ENCODE measurements around the gene DNMBP.
"Not testable (repeated sequence)": the region's sequence is repeated elsewhere in the genome, so short reads cannot be mapped to it uniquely, and the experiment has no call there.

DNMBP gene

GRCh38 chr10:99944860-99945259 is 64.9 kb downstream of the DNMBP start:
- no peak for DNase-seq

- no peak for DNase-seq
These were observed 65.8 kb downstream of the DNMBP start for GRCh38 chr10:99943908-99944307.

- no peak for DNase-seq
These were observed 67.6 kb downstream of the DNMBP start for GRCh38 chr10:99941942-99942820.

GRCh38 chr10:99938563-99938962 is 71.2 kb downstream of the DNMBP start:
- DNase-seq, result no peak

GRCh38 chr10:99937630-99938029 is 72.1 kb downstream of the DNMBP start:
- DNase-seq, result no peak

GRCh38 chr10:99932203-99932957 is 77.4 kb downstream of the DNMBP start:
- DNase-seq, result not testable (repeated sequence)

- DNase-seq, result no peak
These were observed 78.8 kb downstream of the DNMBP start for GRCh38 chr10:99930731-99931550.

GRCh38 chr10:99929360-99929759 is 80.4 kb downstream of the DNMBP start:
- DNase-seq, result no peak

GRCh38 chr10:99927721-99928280 is 81.9 kb downstream of the DNMBP start:
- no peak for DNase-seq

GRCh38 chr10:99926925-99927720 is 82.6 kb downstream of the DNMBP start:
- no peak for DNase-seq

GRCh38 chr10:99924451-99925255 is 85.1 kb downstream of the DNMBP start:
- no peak for DNase-seq

- no peak for DNase-seq
These were observed 87.8 kb downstream of the DNMBP start for GRCh38 chr10:99921948-99922347.

- DNase-seq, result no peak
These were observed 88.8 kb downstream of the DNMBP start for GRCh38 chr10:99920901-99921300.

- no peak for DNase-seq
These were observed 89.3 kb downstream of the DNMBP start for GRCh38 chr10:99920486-99920885.

- DNase-seq, result no peak
These were observed 91.6 kb downstream of the DNMBP start for GRCh38 chr10:99917963-99918825.

- no peak for DNase-seq
These were observed 93.0 kb downstream of the DNMBP start for GRCh38 chr10:99916776-99917175.

- DNase-seq, result no peak
These were observed 94.3 kb downstream of the DNMBP start for GRCh38 chr10:99915414-99915813.

GRCh38 chr10:99914236-99914635 is 95.5 kb downstream of the DNMBP start:
- DNase-seq, result no peak

GRCh38 chr10:99913831-99914235 is 95.9 kb downstream of the DNMBP start:
- no peak for DNase-seq

GRCh38 chr10:99912041-99912440 is 97.7 kb downstream of the DNMBP start:
- DNase-seq, result no peak
